ENCODE results near the gene CENPT.
A peak's percentile ranks its signal among the peaks of the same experiment; 100 is the strongest.

DNA sequence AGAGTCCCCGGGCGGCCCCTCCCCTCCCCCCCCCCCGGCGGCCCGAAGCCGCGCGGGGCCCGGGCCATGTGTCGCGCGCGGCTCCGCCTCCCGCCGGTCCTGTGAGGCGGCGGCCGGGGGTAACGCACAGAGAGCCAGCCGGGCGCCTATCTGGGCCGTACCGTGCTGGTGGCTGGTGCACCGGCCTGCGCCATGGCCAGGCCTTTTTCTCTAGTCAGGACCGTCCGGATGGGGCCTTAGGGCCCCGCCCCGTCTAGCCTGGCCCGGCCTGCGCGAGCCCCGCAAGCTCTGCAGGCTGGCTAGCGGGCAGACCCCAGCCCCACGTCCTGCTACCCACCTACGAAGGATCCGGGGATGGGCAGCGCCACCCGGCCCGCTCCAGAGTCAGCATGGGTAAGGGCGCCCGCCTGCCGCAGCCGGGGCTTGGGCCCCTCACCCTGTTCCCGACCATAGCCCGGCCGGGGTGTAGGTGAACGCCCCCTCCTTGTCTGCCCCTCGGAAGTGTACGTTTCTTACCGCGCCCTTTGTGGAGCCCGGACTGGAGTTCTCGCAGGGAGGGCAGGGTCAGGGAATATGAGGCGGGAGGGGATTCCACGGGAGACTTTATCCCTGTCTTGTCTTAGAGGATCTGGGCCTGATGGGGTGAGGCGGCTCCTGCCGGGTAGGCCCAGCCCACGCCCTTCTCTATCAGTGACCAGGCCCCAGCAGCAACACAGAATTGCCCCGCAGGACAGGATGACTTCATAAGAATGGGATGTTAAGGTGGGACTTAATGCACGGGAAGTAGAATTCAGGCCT lies at the start of gene CENPT:
- TF ChIP-seq, protein P1, sequence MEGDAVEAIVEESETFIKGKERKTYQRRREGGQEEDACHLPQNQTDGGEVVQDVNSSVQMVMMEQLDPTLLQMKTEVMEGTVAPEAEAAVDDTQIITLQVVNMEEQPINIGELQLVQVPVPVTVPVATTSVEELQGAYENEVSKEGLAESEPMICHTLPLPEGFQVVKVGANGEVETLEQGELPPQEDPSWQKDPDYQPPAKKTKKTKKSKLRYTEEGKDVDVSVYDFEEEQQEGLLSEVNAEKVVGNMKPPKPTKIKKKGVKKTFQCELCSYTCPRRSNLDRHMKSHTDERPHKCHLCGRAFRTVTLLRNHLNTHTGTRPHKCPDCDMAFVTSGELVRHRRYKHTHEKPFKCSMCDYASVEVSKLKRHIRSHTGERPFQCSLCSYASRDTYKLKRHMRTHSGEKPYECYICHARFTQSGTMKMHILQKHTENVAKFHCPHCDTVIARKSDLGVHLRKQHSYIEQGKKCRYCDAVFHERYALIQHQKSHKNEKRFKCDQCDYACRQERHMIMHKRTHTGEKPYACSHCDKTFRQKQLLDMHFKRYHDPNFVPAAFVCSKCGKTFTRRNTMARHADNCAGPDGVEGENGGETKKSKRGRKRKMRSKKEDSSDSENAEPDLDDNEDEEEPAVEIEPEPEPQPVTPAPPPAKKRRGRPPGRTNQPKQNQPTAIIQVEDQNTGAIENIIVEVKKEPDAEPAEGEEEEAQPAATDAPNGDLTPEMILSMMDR (IDR thresholded peaks at IDR 0.05): peak in 1 of 4 experiments; percentile 7
- TF ChIP-seq POLR2A (IDR thresholded peaks at IDR 0.05): no peak
